IMR-90 (cell line): Measurements from ENCODE around the gene COL4A2. TPM values are rescaled to one million over a fixed set of nuclear protein-coding genes. Genes with fewer than 3 reads are reported as not detected.
A peak's percentile ranks its signal among the peaks of the same experiment; 100 is the strongest.

Source experiments
- ATAC-seq: fragments of 200-7000 bp; cut with Tn5 transposase; 2 replicates; pipeline ENCODE4 v1.9.1; 2020; ENCODE audit warnings: low read depth, mild to moderate bottlenecking, moderate library complexity
- BruUV-seq: library from RNA; stranded (reverse); fragments of 400-500 nt; replicated peaks from 2 replicates; lab custom pipeline; 2021; lab: Mats Ljungman, UMichigan
- CTCF ChIA-PET: fragments of 300-600 bp; formaldehyde crosslinking; extraction: SDS; loops from one replicate; lab custom pipeline; 2021; ENCODE audit warnings: antibody characterized with exemption; lab: Yijun Ruan, JAX
- POLR2A ChIA-PET: fragments of 300-600 bp; sonication (Branson Sonifier 250); formaldehyde crosslinking; loops from one replicate; lab custom pipeline; 2022; ENCODE audit warnings: antibody characterized with exemption; ENCODE audit not compliant: unreplicated experiment; lab: Charles Lee
- DNase-seq: peaks from one replicate; pipeline ENCODE4 v3.0.0; 2013
- H2AFZ ChIP-seq: replicated peaks from 2 replicates; pipeline ENCODE3; 2013; ENCODE audit warnings: low read length, mild to moderate bottlenecking; ENCODE audit not compliant: poor library complexity
- H2AK5ac ChIP-seq: 2 replicates; pipeline ENCODE4 v1.6.1; 2013; ENCODE audit warnings: low read depth, low read length, inconsistent platforms
- H2AK9ac ChIP-seq: replicated peaks from 2 replicates; pipeline ENCODE3; 2013; ENCODE audit warnings: mild to moderate bottlenecking, low read depth, low read length, moderate library complexity; ENCODE audit not compliant: poor library complexity
- H2BK120ac ChIP-seq: 2 replicates; pipeline ENCODE4 v1.6.1; 2013; ENCODE audit warnings: low read depth, low read length, inconsistent platforms
- H2BK15ac ChIP-seq: 3 replicates; pipeline ENCODE4 v1.6.1; 2013; ENCODE audit warnings: low read depth, low read length, inconsistent platforms
- H2BK20ac ChIP-seq: 2 replicates; pipeline ENCODE4 v1.6.1; 2013; ENCODE audit warnings: low read depth, mild to moderate bottlenecking, inconsistent platforms, low read length, moderate library complexity
- H2BK5ac ChIP-seq: 2 replicates; pipeline ENCODE4 v1.6.1; 2013; ENCODE audit warnings: mild to moderate bottlenecking, low read depth, low read length, inconsistent platforms; ENCODE audit not compliant: poor library complexity, severe bottlenecking
- H3K14ac ChIP-seq: replicated peaks from 2 replicates; pipeline ENCODE4 v1.6.1; 2013; ENCODE audit warnings: low read depth, low read length, inconsistent platforms
- H3K18ac ChIP-seq: 2 replicates; pipeline ENCODE4 v1.6.1; 2013; ENCODE audit warnings: low read depth, low read length, control low read depth
- H3K23ac ChIP-seq: 2 replicates; pipeline ENCODE4 v1.6.1; 2013; ENCODE audit warnings: low read depth, low read length, inconsistent platforms
- H3K27ac ChIP-seq: 2 replicates; pipeline ENCODE4 v1.5.1; 2013; ENCODE audit warnings: mild to moderate bottlenecking, control low read depth, low read length; ENCODE audit not compliant: insufficient read depth
- H3K27me3 ChIP-seq: 2 replicates; pipeline ENCODE4 v1.6.1; 2013; ENCODE audit warnings: low read length; ENCODE audit not compliant: control insufficient read depth, insufficient read depth
- H3K36me3 ChIP-seq: 2 replicates; pipeline ENCODE4 v1.6.1; 2013; ENCODE audit warnings: low read length, mixed read lengths; ENCODE audit not compliant: control insufficient read depth, insufficient read depth
- H3K4ac ChIP-seq: 2 replicates; pipeline ENCODE4 v1.6.1; 2013; ENCODE audit warnings: low read depth, low read length, inconsistent platforms
- H3K4me1 ChIP-seq: 2 replicates; pipeline ENCODE4 v1.6.1; 2013; ENCODE audit warnings: low read length, mixed read lengths; ENCODE audit not compliant: control insufficient read depth, insufficient read depth
- H3K4me2 ChIP-seq: 2 replicates; pipeline ENCODE4 v1.6.1; 2013; ENCODE audit warnings: low read depth, mild to moderate bottlenecking, control low read depth, low read length, moderate library complexity
- H3K4me3 ChIP-seq: 2 replicates; pipeline ENCODE4 v1.5.1; 2013; ENCODE audit warnings: low read depth, mild to moderate bottlenecking, control low read depth, low read length, moderate library complexity; ENCODE audit not compliant: insufficient read depth
- H3K56ac ChIP-seq: 2 replicates; pipeline ENCODE4 v1.6.1; 2013; ENCODE audit warnings: low read length, inconsistent platforms; ENCODE audit not compliant: insufficient read depth; ENCODE audit errors: extremely low read depth
- H3K79me1 ChIP-seq, 2 experiments: 2 replicates each; pipeline ENCODE4 v1.6.1; 2013; ENCODE audit warnings: low read length in 2 of 2, inconsistent platforms in 1 of 2, low read depth in 1 of 2
- H3K9ac ChIP-seq: 2 replicates; pipeline ENCODE4 v1.6.1; 2013; ENCODE audit warnings: low read depth, low read length, control low read depth
- H3K9me1 ChIP-seq: 2 replicates; pipeline ENCODE4 v1.6.1; 2013; ENCODE audit warnings: low read length, inconsistent platforms; ENCODE audit not compliant: insufficient read depth
- H3K9me3 ChIP-seq: 2 replicates; pipeline ENCODE4 v1.6.1; 2013; ENCODE audit warnings: low read length; ENCODE audit not compliant: control insufficient read depth, insufficient read depth
- H4K20me1 ChIP-seq: 2 replicates; pipeline ENCODE4 v1.6.1; 2013; ENCODE audit warnings: low read length, inconsistent platforms; ENCODE audit not compliant: insufficient read depth
- H4K5ac ChIP-seq: 2 replicates; pipeline ENCODE4 v1.6.1; 2013; ENCODE audit warnings: mild to moderate bottlenecking, low read depth, low read length, control low read depth
- H4K8ac ChIP-seq, 2 experiments: 2 replicates each; pipeline ENCODE4 v1.6.1; 2013; ENCODE audit warnings: low read depth in 2 of 2, low read length in 2 of 2, control low read depth in 1 of 2, inconsistent platforms in 1 of 2
- H4K91ac ChIP-seq: 2 replicates; pipeline ENCODE4 v1.6.1; 2013; ENCODE audit warnings: low read depth, low read length, inconsistent platforms; ENCODE audit not compliant: insufficient read depth
- CEBPB ChIP-seq: IDR thresholded peaks from 2 replicates; pipeline ENCODE4 v1.6.1; 2012; ENCODE audit warnings: low read depth, low read length, improper control_type of control experiment
- CHD1 ChIP-seq: IDR thresholded peaks from 2 replicates; pipeline ENCODE4 v1.6.1; 2012; ENCODE audit warnings: low read depth, low read length, improper control_type of control experiment
- CTCF ChIP-seq: conservative IDR thresholded peaks from 2 replicates; pipeline ENCODE4 v1.5.1; 2012; ENCODE audit warnings: mild to moderate bottlenecking, low read depth, low read length, improper control_type of control experiment
- FOS ChIP-seq: fragments of 150-350 bp; IDR thresholded peaks from 2 replicates; pipeline ENCODE4 v1.6.1; 2016; ENCODE audit warnings: low read depth, low read length
- MXI1 ChIP-seq: IDR thresholded peaks from 2 replicates; pipeline ENCODE4 v1.6.1; 2012; ENCODE audit warnings: low read depth, mild to moderate bottlenecking, low read length, moderate library complexity, borderline replicate concordance
- NFE2L2 ChIP-seq: fragments of 150-350 bp; IDR thresholded peaks from 2 replicates; pipeline ENCODE4 v1.6.1; 2016; ENCODE audit warnings: low read depth, mild to moderate bottlenecking, low read length
- RCOR1 ChIP-seq: IDR thresholded peaks from 2 replicates; pipeline ENCODE4 v1.6.1; 2012; ENCODE audit warnings: mild to moderate bottlenecking, low read length, improper control_type of control experiment; ENCODE audit not compliant: insufficient replicate concordance
- WGBS, 2 experiments: methylation state at CpG; one replicate each; pipeline versions ENCODE4 v1.1.5 to v1.1.7; 2013; ENCODE audit warnings: missing lambda C conversion rate in 2 of 2; ENCODE audit not compliant: insufficient read length in 1 of 2; ENCODE audit errors: extremely low coverage in 2 of 2; 5-methylcytosine and 5-hydroxymethylcytosine counted together
- dilution Hi-C: fragments of 300-500 bp; cut with HindIII; formaldehyde crosslinking; loops from one replicate; pipeline ENCODE4 v1.14.3; 2018; ENCODE audit warnings: low sequenced_read_pairs; ENCODE audit not compliant: unreplicated experiment
- in situ Hi-C: fragments of 300-500 bp; cut with MboI; formaldehyde crosslinking; loops from 3 replicates; pipeline ENCODE4 v1.14.3; 2019; ENCODE audit warnings: low sequenced_read_pairs, inconsistent platforms, mixed read lengths
- intact Hi-C: fragments of 100-400 bp; cut with micrococcal nuclease; formaldehyde crosslinking; loops from 2 replicates; pipeline ENCODE4 v1.10.0; 2022
- polyA plus RNA-seq, 3 experiments: library from polyadenylated mRNA; depleted of rRNA; stranded (reverse); fragments of >200 nt; gene quantifications; 2 replicates each; pipeline ENCODE4 v1.2.3, GENCODE V29; 2012; ENCODE audit warnings: low replicate concordance in 1 of 3
- total RNA-seq: library from RNA; depleted of rRNA; stranded (reverse); fragments of >200 nt; gene quantifications from 2 replicates; pipeline ENCODE4 v1.2.3, GENCODE V29; 2012
- TF ChIP-seq, protein P1 (sequence below): fragments of 150-350 bp; IDR thresholded peaks from 2 replicates; pipeline ENCODE4 v1.6.1; 2017; ENCODE audit warnings: mild to moderate bottlenecking, antibody characterized with exemption, low read length, low read depth

COL4A2 gene
- total and polyA plus RNA-seq, 2 of the 4 experiments (the other 2 are of a cell fraction): 90.7 to 457 TPM

- peak overlapping the region; percentile 3; the same call in 1 of the 2 replicates for H3K27ac ChIP-seq
- H2AFZ ChIP-seq: no peak overlapping the region
- no peaks in the 10 kb centered on the region for H3K9me3 ChIP-seq
- WGBS, 2 experiments: 100% methylated on average over 3 of the region's 11 CpGs; no CpG with 5 or more reads in 1 of the 2 experiments
- H3K4me1 ChIP-seq: peaks cover 41% of the 10 kb centered on the region
- intact Hi-C loops: no loop called here
- dilution Hi-C loops: no loop called here
- H2BK15ac ChIP-seq: no peak overlapping the region
- peaks cover 24% of the 10 kb centered on the region for H3K36me3 ChIP-seq
- in situ Hi-C loops: no loop called here
- H4K5ac ChIP-seq: peak overlapping the region; percentile 28; the same call in 1 of the 2 replicates
- no peak overlapping the region for H3K56ac ChIP-seq
- ATAC-seq: no peak
- no peak overlapping the region for H3K4me3 ChIP-seq
- no peak overlapping the region for H3K23ac ChIP-seq
- peak overlapping the region; percentile 11 for H3K4ac ChIP-seq
- H3K4me2 ChIP-seq: peak overlapping the region; percentile 50
- H2BK5ac ChIP-seq: peak overlapping the region; percentile 27
- no peak overlapping the region for H3K9ac ChIP-seq
- peaks cover 60% of the 10 kb centered on the region for H3K9me1 ChIP-seq
- H2AK9ac ChIP-seq: no peak overlapping the region
- H3K27me3 ChIP-seq: no peaks in the 10 kb centered on the region
- H2BK120ac ChIP-seq: no peak overlapping the region
- TF ChIP-seq CEBPB: no peak
- no peak for TF ChIP-seq FOS
- TF ChIP-seq NFE2L2: no peak
- TF ChIP-seq, protein P1, sequence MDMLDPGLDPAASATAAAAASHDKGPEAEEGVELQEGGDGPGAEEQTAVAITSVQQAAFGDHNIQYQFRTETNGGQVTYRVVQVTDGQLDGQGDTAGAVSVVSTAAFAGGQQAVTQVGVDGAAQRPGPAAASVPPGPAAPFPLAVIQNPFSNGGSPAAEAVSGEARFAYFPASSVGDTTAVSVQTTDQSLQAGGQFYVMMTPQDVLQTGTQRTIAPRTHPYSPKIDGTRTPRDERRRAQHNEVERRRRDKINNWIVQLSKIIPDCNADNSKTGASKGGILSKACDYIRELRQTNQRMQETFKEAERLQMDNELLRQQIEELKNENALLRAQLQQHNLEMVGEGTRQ: no peak
- no peak for TF ChIP-seq CHD1
- TF ChIP-seq RCOR1: no peak
- TF ChIP-seq MXI1: no peak
- no peak for TF ChIP-seq CTCF
- H4K20me1 ChIP-seq: peaks cover 75% of the 10 kb centered on the region
- CTCF ChIA-PET: no interaction called here
- peak overlapping the region; percentile 41; the same call in 1 of the 2 replicates for H3K14ac ChIP-seq
- POLR2A ChIA-PET: no interaction called here
- H2AK5ac ChIP-seq: peak overlapping the region; percentile 22; the same call in 1 of the 2 replicates
- H4K8ac ChIP-seq: peak overlapping the region in 1 of 2 experiments; percentile 7; a peak in 1 of 4 replicates
- no TSS peak for BruUV-seq
- no peak for DNase-seq
- 0 out of 2 replicates have a peak overlapping the region, but pooled peaks have one; percentile 22 for H3K18ac ChIP-seq
- H4K91ac ChIP-seq: no peak overlapping the region
- H3K79me1 ChIP-seq: peaks cover 34 to 88% of the 10 kb centered on the region in 2 experiments
- no peak overlapping the region for H2BK20ac ChIP-seq
Observed at GRCh38 chr13:110262508-110263291, 44.4 kb upstream of the COL4A2 start.
